Smooth muscle cell (in vitro differentiated cells): ENCODE data around the gene RMP24.

Source experiments
- DNase-seq: peaks from one replicate; lab custom pipeline; 2025; ENCODE audit not compliant: unreplicated experiment; lab: John Stamatoyannopoulos, UW
- H2AFZ ChIP-seq: fragments of 200-600 bp; sonication (generic); 2 replicates; pipeline ENCODE4 v1.6.0; 2016; ENCODE audit warnings: antibody characterized with exemption, low read depth, mild to moderate bottlenecking
- H3F3A ChIP-seq: fragments of 200-600 bp; sonication (generic); 2 replicates; pipeline ENCODE4 v1.6.0; 2017; ENCODE audit warnings: antibody characterized with exemption, low read depth
- H3K27ac ChIP-seq: fragments of 200-600 bp; sonication (generic); 2 replicates; pipeline ENCODE4 v1.5.1; 2016; ENCODE audit warnings: low read depth, mild to moderate bottlenecking
- H3K27me3 ChIP-seq: fragments of 200-600 bp; sonication (generic); 2 replicates; pipeline ENCODE4 v1.6.1; 2016; ENCODE audit warnings: low read depth, mild to moderate bottlenecking
- H3K36me3 ChIP-seq: fragments of 200-600 bp; sonication (generic); 2 replicates; pipeline ENCODE4 v1.5.1; 2016; ENCODE audit warnings: low read depth
- H3K4me1 ChIP-seq: fragments of 200-600 bp; sonication (generic); 2 replicates; pipeline ENCODE4 v1.5.1; 2016; ENCODE audit warnings: low read depth
- H3K4me2 ChIP-seq: fragments of 200-600 bp; sonication (generic); 2 replicates; pipeline ENCODE4 v1.6.0; 2016; ENCODE audit warnings: mild to moderate bottlenecking
- H3K4me3 ChIP-seq: fragments of 200-600 bp; sonication (generic); 2 replicates; pipeline ENCODE4 v1.5.1; 2016; ENCODE audit warnings: mild to moderate bottlenecking
- H3K79me2 ChIP-seq: fragments of 200-600 bp; sonication (generic); 2 replicates; pipeline ENCODE4 v1.6.0; 2016; ENCODE audit warnings: low read depth, mild to moderate bottlenecking
- H3K9ac ChIP-seq: fragments of 200-600 bp; sonication (generic); 2 replicates; pipeline ENCODE4 v1.6.0; 2016; ENCODE audit warnings: low read depth
- H3K9me3 ChIP-seq: fragments of 200-600 bp; sonication (generic); replicated peaks from 2 replicates; pipeline ENCODE4 v1.5.1; 2016; ENCODE audit warnings: low read depth
- H4K20me1 ChIP-seq: fragments of 200-600 bp; sonication (generic); 2 replicates; pipeline ENCODE4 v1.6.0; 2016; ENCODE audit warnings: low read depth
- CTCF ChIP-seq: fragments of 200-600 bp; sonication (generic); IDR thresholded peaks from 2 replicates; pipeline ENCODE4 v1.5.1; 2017; ENCODE audit warnings: borderline replicate concordance, mild to moderate bottlenecking, antibody characterized with exemption; ENCODE audit not compliant: insufficient read depth, poor library complexity, severe bottlenecking
- WGBS: methylation state at CpG from one replicate; pipeline ENCODE4 v1.1.7; 2016; ENCODE audit warnings: low lambda C conversion rate; 5-methylcytosine and 5-hydroxymethylcytosine counted together

The RMP24 gene

GRCh38 chr18:35949090-35949489, 23.4 kb upstream of the RMP24 start:
- no peak for TF ChIP-seq CTCF
- Histone ChIP-seq H3K79me2 (no peaks in the 10 kb centered on the region), H3K27ac (no peak overlapping the region), H3F3A (no peaks in the 10 kb centered on the region), H3K9ac (no peak overlapping the region), H2AFZ (peak overlapping the region; percentile 95), H3K4me2 (peak overlapping the region; percentile 96), H3K27me3 (no peaks in the 10 kb centered on the region), H4K20me1 (no peaks in the 10 kb centered on the region), H3K4me3 (no peak overlapping the region), H3K36me3 (no peaks in the 10 kb centered on the region), H3K9me3 (no peaks in the 10 kb centered on the region), H3K4me1 (no peaks in the 10 kb centered on the region)
- DNase-seq: no peak
- WGBS: 68% methylated on average over 6 of the region's 6 CpGs

GRCh38 chr18:35949903-35950627, 22.4 kb upstream of the RMP24 start:
- peak overlapping the region; percentile 96 for H3K4me2 ChIP-seq
- H3F3A ChIP-seq: no peaks in the 10 kb centered on the region
- no peak overlapping the region for H3K27ac ChIP-seq
- TF ChIP-seq CTCF: peak; percentile 97
- no peaks in the 10 kb centered on the region for H3K9me3 ChIP-seq
- no peaks in the 10 kb centered on the region for H3K4me1 ChIP-seq
- no peaks in the 10 kb centered on the region for H3K79me2 ChIP-seq
- no peaks in the 10 kb centered on the region for H3K36me3 ChIP-seq
- peak overlapping the region; percentile 65 for H3K4me3 ChIP-seq
- peak overlapping the region; percentile 7 for H3K9ac ChIP-seq
- peak; percentile 43 for DNase-seq
- WGBS: 2% methylated on average over 52 of the region's 54 CpGs
- H4K20me1 ChIP-seq: no peaks in the 10 kb centered on the region
- no peaks in the 10 kb centered on the region for H3K27me3 ChIP-seq
- peak overlapping the region; percentile 95 for H2AFZ ChIP-seq

GRCh38 chr18:35950628-35950982, 21.9 kb upstream of the RMP24 start:
- 29% methylated on average over 6 of the region's 6 CpGs for WGBS
- no peaks in the 10 kb centered on the region for H3K27me3 ChIP-seq
- H3K4me3 ChIP-seq: peak overlapping the region; percentile 65
- peak overlapping the region; percentile 96 for H3K4me2 ChIP-seq
- no peaks in the 10 kb centered on the region for H3K36me3 ChIP-seq
- no peak for TF ChIP-seq CTCF
- H3K79me2 ChIP-seq: no peaks in the 10 kb centered on the region
- no peaks in the 10 kb centered on the region for H3K9me3 ChIP-seq
- H2AFZ ChIP-seq: peak overlapping the region; percentile 95
- H3K9ac ChIP-seq: no peak overlapping the region
- no peak overlapping the region for H3K27ac ChIP-seq
- H3K4me1 ChIP-seq: no peaks in the 10 kb centered on the region
- H4K20me1 ChIP-seq: no peaks in the 10 kb centered on the region
- no peaks in the 10 kb centered on the region for H3F3A ChIP-seq
- no peak for DNase-seq

- H2AFZ ChIP-seq: no peak overlapping the region
- H3K27me3 ChIP-seq: no peaks in the 10 kb centered on the region
- H3K9ac ChIP-seq: no peak overlapping the region
- H3K79me2 ChIP-seq: no peaks in the 10 kb centered on the region
- H3K4me1 ChIP-seq: no peaks in the 10 kb centered on the region
- no peak for DNase-seq
- TF ChIP-seq CTCF: no peak
- H3F3A ChIP-seq: no peaks in the 10 kb centered on the region
- H4K20me1 ChIP-seq: no peaks in the 10 kb centered on the region
- H3K4me2 ChIP-seq: no peak overlapping the region
- H3K36me3 ChIP-seq: no peaks in the 10 kb centered on the region
- H3K4me3 ChIP-seq: no peak overlapping the region
- WGBS: 97% methylated on average over 1 of the region's 1 CpG
- H3K9me3 ChIP-seq: no peaks in the 10 kb centered on the region
- H3K27ac ChIP-seq: no peak overlapping the region
These were observed 18.8 kb upstream of the RMP24 start for GRCh38 chr18:35953688-35954087.
